ENCODE results near the gene PARN.

The PARN gene

DNA sequence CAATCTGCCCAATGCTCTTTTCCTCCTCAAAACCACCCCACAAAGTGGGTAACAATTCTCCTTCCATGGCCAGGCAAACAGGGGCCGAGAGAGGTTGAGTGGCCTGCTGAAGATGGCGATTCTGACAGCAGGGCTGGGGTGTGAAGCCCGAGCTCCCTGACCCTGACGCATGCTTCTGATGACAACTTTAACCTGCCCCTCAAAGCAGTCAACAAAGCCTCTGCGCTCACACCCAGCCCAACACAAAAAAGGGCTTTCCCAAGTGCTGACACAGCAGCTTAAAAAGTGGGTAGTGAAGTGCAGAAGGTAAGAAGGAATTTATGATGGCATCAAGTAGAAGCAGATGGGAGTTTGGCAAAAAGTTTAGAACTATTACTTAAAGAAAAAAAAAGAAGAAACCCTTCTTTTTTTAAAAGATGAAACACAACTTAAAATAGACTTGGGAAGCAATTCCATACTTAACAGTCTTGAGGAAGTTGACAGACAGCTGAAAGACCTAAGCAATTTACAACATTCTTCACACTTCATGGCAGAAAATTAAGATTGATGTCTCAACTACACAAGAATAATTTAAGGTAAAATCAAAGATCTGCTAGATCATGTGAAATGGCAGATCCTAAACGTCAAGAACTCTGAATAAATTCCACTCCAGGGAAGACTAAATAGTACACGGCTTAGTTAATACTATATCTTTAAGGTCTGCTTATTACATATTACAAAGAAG is 133.9 kb downstream of the PARN start:
- no peak overlapping the region for H3K27ac ChIP-seq (ENCODE audit: low read depth, low read length, severe bottlenecking)
- no peak overlapping the region for H3K4me3 ChIP-seq (ENCODE audit: extremely low read depth, insufficient read depth, low read length, poor library complexity, severe bottlenecking)
- H3K4me1 ChIP-seq (ENCODE audit: control insufficient read depth, insufficient read depth, low read length, poor library complexity, severe bottlenecking), result peaks cover 25% of the 10 kb centered on the region
- 66 to 100% methylated on average over 1 to 2 of the region's 7 CpGs for WGBS, 2 experiments (ENCODE audit: insufficient coverage in 2 of 2)
- no peaks in the 10 kb centered on the region for H3K9me3 ChIP-seq (ENCODE audit: control insufficient read depth, low read length)
- H3K36me3 ChIP-seq (ENCODE audit: control insufficient read depth, insufficient read depth, low read length), result no peaks in the 10 kb centered on the region

DNA sequence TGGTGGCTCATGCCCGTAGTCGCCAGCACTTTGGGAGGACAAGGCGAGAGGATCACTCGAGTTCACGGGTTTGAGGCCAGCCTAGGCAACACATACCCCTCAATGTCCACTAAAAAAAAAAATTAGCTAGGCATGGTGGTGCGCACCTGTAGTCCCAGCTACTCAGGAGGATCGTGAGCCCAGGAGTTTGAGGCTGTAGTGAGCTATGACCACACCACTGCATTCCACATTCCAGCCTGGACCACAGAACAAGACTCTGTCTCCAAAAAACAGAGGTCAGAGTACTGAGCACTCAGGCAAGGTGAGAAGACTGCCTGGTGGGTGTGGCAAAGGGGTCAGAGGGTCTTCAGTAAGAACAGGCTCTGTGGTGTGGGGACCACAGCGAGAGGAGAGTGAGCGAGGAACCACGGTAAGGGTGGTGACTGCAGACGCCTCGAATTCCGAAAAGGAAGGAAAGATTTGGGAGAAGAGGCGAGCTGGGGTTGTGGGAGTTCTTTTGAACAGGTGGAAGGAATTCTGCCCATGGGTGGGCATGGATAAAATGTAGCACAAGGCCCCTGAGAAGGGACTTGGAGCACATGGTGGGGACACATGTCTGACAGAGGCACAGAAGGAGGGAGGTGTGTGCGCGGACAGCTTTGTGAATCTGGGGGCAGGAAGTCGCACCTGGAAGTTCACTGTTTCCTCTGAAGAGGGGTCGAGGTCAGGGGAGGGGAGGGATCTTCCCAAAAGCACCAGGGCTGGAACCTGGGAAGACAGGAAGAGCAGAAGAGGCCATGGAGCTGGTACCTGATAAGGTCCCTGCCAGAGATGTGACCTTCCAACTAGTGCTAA is 134.6 kb downstream of the PARN start:
- Histone ChIP-seq H3K4me3 (ENCODE audit: extremely low read depth, insufficient read depth, low read length, poor library complexity, severe bottlenecking) (no peak overlapping the region), H3K27ac (ENCODE audit: low read depth, low read length, severe bottlenecking) (no peak overlapping the region), H3K36me3 (ENCODE audit: control insufficient read depth, insufficient read depth, low read length) (no peaks in the 10 kb centered on the region), H3K9me3 (ENCODE audit: control insufficient read depth, low read length) (no peaks in the 10 kb centered on the region), H3K4me1 (ENCODE audit: control insufficient read depth, insufficient read depth, low read length, poor library complexity, severe bottlenecking) (peaks cover 20% of the 10 kb centered on the region)
- WGBS, 2 experiments (ENCODE audit: insufficient coverage in 2 of 2), result 94 to 96% methylated on average over 15 to 17 of the region's 18 CpGs

DNA sequence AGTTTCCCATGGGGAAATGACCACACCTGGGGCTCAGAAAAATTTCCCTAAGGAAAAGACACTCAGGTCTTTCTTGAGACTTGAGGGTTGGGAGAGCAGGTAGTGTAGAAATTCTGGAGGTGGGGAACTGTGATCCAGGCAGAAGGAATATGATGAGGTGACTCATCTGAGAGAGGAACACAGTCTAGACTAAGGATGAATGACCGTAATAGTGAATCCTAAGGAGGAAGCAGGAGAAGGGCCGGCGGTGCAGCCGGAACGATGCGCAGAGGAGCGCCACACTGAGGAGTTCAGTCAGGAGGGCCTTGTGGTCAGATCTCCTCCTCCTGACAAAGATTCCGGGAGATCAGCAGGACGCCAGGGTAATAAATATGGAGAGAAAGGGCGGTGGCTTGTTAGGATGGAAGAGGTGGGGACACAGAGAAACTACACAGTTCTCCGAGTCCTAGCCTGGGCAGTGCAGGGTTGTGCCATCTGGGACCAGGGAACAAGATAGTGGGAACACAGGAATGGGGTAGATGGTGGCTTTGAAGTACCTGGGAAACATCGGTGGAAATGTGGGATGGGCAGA is 135.6 kb downstream of the PARN start:
- Histone ChIP-seq H3K4me1 (ENCODE audit: control insufficient read depth, insufficient read depth, low read length, poor library complexity, severe bottlenecking) (peaks cover 20% of the 10 kb centered on the region), H3K36me3 (ENCODE audit: control insufficient read depth, insufficient read depth, low read length) (no peaks in the 10 kb centered on the region), H3K9me3 (ENCODE audit: control insufficient read depth, low read length) (no peaks in the 10 kb centered on the region), H3K27ac (ENCODE audit: low read depth, low read length, severe bottlenecking) (no peak overlapping the region), H3K4me3 (ENCODE audit: extremely low read depth, insufficient read depth, low read length, poor library complexity, severe bottlenecking) (no peak overlapping the region)
- 94 to 95% methylated on average over 10 to 12 of the region's 12 CpGs for WGBS, 2 experiments (ENCODE audit: insufficient coverage in 2 of 2)

DNA sequence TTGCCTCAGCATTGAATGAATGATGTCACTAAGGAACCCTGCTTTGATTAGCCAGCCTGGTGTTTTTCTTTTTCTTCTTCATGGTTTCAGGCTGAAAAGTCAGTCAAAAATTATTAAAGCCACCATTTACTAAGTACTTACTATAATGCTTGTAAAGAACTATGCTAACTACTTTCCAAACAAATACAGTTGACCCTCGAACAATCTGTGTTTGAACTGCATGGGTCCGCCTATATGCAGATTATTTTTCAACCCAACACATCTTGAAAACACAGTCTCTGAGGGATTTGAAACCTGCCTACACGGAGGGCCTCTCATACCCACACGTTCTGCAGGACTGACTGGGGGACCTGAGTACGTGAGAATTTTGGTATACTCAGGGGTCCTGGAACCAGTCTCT is 136.3 kb downstream of the PARN start:
- H3K36me3 ChIP-seq (ENCODE audit: control insufficient read depth, insufficient read depth, low read length), result no peaks in the 10 kb centered on the region
- H3K4me3 ChIP-seq (ENCODE audit: extremely low read depth, insufficient read depth, low read length, poor library complexity, severe bottlenecking), result no peak overlapping the region
- H3K9me3 ChIP-seq (ENCODE audit: control insufficient read depth, low read length), result no peaks in the 10 kb centered on the region
- WGBS, 2 experiments (ENCODE audit: insufficient coverage in 2 of 2), result 97 to 100% methylated on average over 5 of the region's 5 CpGs
- peaks cover 14% of the 10 kb centered on the region for H3K4me1 ChIP-seq (ENCODE audit: control insufficient read depth, insufficient read depth, low read length, poor library complexity, severe bottlenecking)
- H3K27ac ChIP-seq (ENCODE audit: low read depth, low read length, severe bottlenecking), result no peak overlapping the region

DNA sequence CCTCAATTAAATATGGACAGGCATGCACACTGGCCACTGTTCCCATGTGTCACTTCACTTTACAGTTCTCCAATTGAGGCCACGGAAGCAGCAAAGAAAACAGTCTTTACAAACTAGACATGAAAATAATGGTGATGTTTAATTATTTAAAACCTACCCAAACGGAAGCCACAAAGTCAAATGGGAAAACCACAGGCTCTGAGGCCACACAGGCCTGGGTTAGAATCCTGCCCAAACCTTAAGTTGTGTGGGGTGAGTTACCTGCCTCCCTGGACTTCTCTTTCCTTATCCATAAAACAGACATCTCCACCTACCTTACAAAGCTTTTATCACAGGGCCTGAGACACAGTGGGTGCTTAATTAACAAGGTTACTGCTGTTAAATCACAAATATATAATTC is 137.4 kb downstream of the PARN start:
- peak overlapping the region; percentile 71 for H3K27ac ChIP-seq (ENCODE audit: low read depth, low read length, severe bottlenecking)
- no CpG with 5 or more reads among the region's 2 CpGs for WGBS, 2 experiments (ENCODE audit: insufficient coverage in 2 of 2)
- H3K36me3 ChIP-seq (ENCODE audit: control insufficient read depth, insufficient read depth, low read length), result no peaks in the 10 kb centered on the region
- no peaks in the 10 kb centered on the region for H3K9me3 ChIP-seq (ENCODE audit: control insufficient read depth, low read length)
- no peak overlapping the region for H3K4me3 ChIP-seq (ENCODE audit: extremely low read depth, insufficient read depth, low read length, poor library complexity, severe bottlenecking)
- peaks cover 18% of the 10 kb centered on the region for H3K4me1 ChIP-seq (ENCODE audit: control insufficient read depth, insufficient read depth, low read length, poor library complexity, severe bottlenecking)

DNA sequence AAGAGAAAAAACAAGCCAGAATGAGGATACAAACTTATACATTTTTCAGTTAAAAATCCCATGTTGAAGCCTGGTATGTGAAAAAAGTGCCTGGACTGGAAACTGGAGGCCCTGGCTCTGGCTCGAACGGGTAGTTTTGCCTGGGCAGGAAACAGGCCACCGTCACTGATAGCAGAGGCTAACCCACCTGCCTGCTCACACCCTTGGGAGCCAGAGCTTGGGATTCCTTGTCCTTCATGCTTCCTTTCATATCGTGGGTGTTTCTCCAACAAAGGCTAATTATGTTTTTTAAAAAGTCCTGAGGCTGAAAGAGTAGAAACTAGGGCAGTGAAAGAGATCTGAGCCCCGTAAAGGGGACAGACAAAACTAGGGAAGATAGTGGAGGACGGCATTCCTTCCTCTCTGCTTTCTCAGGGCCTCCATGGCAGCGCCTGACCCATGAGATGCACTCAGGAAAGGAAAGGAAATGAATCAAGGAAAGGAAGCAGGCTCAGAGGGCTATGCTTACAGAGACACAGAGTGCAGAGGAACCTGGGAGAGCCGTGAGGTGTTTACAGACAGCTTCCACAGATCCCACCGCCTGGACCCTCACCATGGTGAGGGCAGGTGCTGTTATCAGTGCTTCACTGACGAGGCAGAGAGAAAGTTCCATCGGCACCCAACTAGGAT is 138.1 kb downstream of the PARN start:
- WGBS, 2 experiments (ENCODE audit: insufficient coverage in 2 of 2), result 83 to 90% methylated on average over 7 to 8 of the region's 11 CpGs
- H3K27ac ChIP-seq (ENCODE audit: low read depth, low read length, severe bottlenecking), result peak overlapping the region; percentile 71
- no peaks in the 10 kb centered on the region for H3K36me3 ChIP-seq (ENCODE audit: control insufficient read depth, insufficient read depth, low read length)
- peaks cover 22% of the 10 kb centered on the region for H3K4me1 ChIP-seq (ENCODE audit: control insufficient read depth, insufficient read depth, low read length, poor library complexity, severe bottlenecking)
- H3K4me3 ChIP-seq (ENCODE audit: extremely low read depth, insufficient read depth, low read length, poor library complexity, severe bottlenecking), result no peak overlapping the region
- H3K9me3 ChIP-seq (ENCODE audit: control insufficient read depth, low read length), result no peaks in the 10 kb centered on the region

DNA sequence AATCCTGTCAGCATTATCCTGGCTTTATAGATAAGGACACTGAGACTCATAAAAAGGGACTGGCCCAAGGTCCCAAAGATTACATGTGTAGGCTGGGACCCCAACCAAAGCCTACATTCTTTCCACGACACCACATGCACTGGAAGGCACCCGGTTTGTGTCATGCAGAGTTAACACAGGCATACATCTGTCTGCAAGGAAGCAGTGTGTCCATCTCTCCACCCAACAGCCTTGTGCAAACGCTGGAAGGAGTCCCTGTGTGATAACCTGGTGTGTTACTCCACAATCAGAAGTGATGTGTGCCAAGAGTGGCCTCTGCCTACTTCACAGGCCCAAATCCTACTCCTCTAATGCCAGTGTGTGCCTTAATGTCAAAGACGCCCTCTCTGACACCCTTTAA is 139.8 kb downstream of the PARN start:
- Histone ChIP-seq H3K27ac (ENCODE audit: low read depth, low read length, severe bottlenecking) (no peak overlapping the region), H3K4me3 (ENCODE audit: extremely low read depth, insufficient read depth, low read length, poor library complexity, severe bottlenecking) (no peak overlapping the region), H3K4me1 (ENCODE audit: control insufficient read depth, insufficient read depth, low read length, poor library complexity, severe bottlenecking) (peaks cover 23% of the 10 kb centered on the region), H3K9me3 (ENCODE audit: control insufficient read depth, low read length) (no peaks in the 10 kb centered on the region), H3K36me3 (ENCODE audit: control insufficient read depth, insufficient read depth, low read length) (no peaks in the 10 kb centered on the region)
- WGBS, 2 experiments (ENCODE audit: insufficient coverage in 2 of 2), result 85 to 94% methylated on average over 2 to 4 of the region's 4 CpGs

DNA sequence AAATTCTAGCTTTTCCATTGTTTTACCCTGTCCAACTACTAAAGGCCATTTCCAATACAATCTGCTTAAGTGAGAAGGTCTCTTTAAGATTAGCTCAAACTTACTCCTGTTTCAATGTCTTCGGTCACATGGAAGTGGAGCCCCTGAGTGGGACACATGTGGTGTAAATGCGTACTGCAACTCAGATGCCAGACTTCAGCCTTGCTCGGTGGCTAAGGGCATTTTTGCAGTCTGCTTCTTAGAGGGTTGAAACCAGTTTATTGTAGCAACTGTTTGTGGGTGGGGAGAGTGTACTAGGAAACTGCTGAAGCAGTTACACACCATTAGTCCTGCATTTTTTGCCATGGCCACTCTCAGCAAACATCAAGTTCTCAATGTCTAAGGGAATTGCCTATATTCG is 140.6 kb downstream of the PARN start:
- Histone ChIP-seq H3K9me3 (ENCODE audit: control insufficient read depth, low read length) (no peaks in the 10 kb centered on the region), H3K36me3 (ENCODE audit: control insufficient read depth, insufficient read depth, low read length) (no peaks in the 10 kb centered on the region), H3K4me3 (ENCODE audit: extremely low read depth, insufficient read depth, low read length, poor library complexity, severe bottlenecking) (no peak overlapping the region), H3K4me1 (ENCODE audit: control insufficient read depth, insufficient read depth, low read length, poor library complexity, severe bottlenecking) (peaks cover 23% of the 10 kb centered on the region), H3K27ac (ENCODE audit: low read depth, low read length, severe bottlenecking) (no peak overlapping the region)
- 63 to 80% methylated on average over 3 to 4 of the region's 4 CpGs for WGBS, 2 experiments (ENCODE audit: insufficient coverage in 2 of 2)

DNA sequence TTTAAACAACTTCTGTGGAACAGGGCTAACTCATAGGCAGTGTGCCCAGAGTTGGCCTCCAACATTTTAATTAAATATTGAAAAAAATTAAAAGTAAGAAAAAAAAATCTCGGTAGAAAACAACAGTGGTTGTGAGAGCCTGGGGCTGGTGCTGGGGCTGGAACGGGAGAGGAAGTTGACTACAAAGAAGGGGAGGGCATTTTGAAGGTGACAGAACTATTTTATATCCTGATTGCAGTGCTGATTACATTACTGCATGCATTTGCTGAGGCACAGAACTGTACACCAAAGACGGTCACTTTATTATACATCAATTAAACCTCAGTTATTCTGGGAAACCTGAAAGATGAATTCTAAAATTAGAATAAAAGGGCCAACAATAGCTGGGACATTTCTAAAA is 142.5 kb downstream of the PARN start:
- no peaks in the 10 kb centered on the region for H3K9me3 ChIP-seq (ENCODE audit: control insufficient read depth, low read length)
- H3K36me3 ChIP-seq (ENCODE audit: control insufficient read depth, insufficient read depth, low read length), result peaks cover 2% of the 10 kb centered on the region
- WGBS, 2 experiments (ENCODE audit: insufficient coverage in 2 of 2), result 6 to 25% methylated on average over 1 to 2 of the region's 3 CpGs
- H3K4me3 ChIP-seq (ENCODE audit: extremely low read depth, insufficient read depth, low read length, poor library complexity, severe bottlenecking), result no peak overlapping the region
- H3K4me1 ChIP-seq (ENCODE audit: control insufficient read depth, insufficient read depth, low read length, poor library complexity, severe bottlenecking), result peaks cover 23% of the 10 kb centered on the region
- H3K27ac ChIP-seq (ENCODE audit: low read depth, low read length, severe bottlenecking), result peak overlapping the region; percentile 92

DNA sequence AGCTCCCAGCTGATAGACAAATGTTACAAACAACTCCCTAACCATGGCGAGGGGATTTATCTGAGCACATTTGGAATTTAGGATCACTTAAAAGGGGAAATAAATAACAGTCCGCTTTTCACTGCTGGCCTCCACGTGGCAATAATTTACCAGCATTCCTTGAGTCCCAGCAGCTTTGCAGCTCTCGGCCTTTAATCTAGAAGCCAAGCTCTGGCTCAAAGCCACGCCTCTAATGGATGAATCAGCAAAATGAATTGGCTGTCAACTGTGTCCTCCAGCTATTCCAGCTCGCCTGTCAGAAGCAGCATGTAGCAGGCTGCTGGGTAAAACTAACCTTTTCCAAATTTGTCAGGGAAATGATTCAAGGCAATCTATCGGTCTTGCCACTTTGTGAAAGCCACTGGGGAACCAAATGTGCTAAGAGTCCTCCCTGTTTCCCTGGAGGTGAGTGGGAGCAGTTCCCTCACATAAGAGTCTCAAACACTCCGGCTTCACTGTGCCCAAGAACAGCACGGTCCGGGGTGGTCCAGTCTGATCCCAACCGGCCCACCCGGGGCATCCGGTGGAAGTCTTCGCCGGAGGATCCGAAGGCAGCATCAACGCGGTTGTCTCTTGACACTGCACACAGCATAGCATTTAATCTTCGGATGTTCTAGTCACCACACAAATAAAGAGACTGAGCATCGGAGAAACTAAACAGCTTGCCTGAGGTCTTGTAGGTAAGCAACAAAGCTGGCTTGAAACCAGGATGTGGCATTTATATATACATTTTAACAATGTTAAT is 143.3 kb downstream of the PARN start:
- WGBS, 2 experiments (ENCODE audit: insufficient coverage in 2 of 2), result 47 to 53% methylated on average over 9 to 17 of the region's 20 CpGs
- H3K4me1 ChIP-seq (ENCODE audit: control insufficient read depth, insufficient read depth, low read length, poor library complexity, severe bottlenecking), result peaks cover 16% of the 10 kb centered on the region
- H3K9me3 ChIP-seq (ENCODE audit: control insufficient read depth, low read length), result no peaks in the 10 kb centered on the region
- H3K27ac ChIP-seq (ENCODE audit: low read depth, low read length, severe bottlenecking), result peak overlapping the region; percentile 92
- no peak overlapping the region for H3K4me3 ChIP-seq (ENCODE audit: extremely low read depth, insufficient read depth, low read length, poor library complexity, severe bottlenecking)
- peaks cover 11% of the 10 kb centered on the region for H3K36me3 ChIP-seq (ENCODE audit: control insufficient read depth, insufficient read depth, low read length)

All from mesodermal cell (in vitro differentiated cells).